NCI-H1694 treated with DMSO at 0.1 percent for 48 hours (cell line): ENCODE measurements around the gene SOX4.

Experiments
- DNase-seq: peaks from one replicate; lab custom pipeline; 2025; lab: John Stamatoyannopoulos, UW

Gene SOX4

GRCh38 chr6:21593927-21594415, 420 bp downstream of the SOX4 start:
- DNase-seq, result peak; percentile 55

- DNase-seq, result no peak
Measured at GRCh38 chr6:21594416-21595281, 1.1 kb downstream of the SOX4 start.

- no peak for DNase-seq
Measured at GRCh38 chr6:21595285-21596144, 2.0 kb downstream of the SOX4 start.

- DNase-seq, result peak; percentile 59
Measured at GRCh38 chr6:21596145-21596948, 2.8 kb downstream of the SOX4 start.

- DNase-seq, result peak; percentile 65
Measured at GRCh38 chr6:21596949-21597682, 3.6 kb downstream of the SOX4 start.

GRCh38 chr6:21597801-21598673, 4.5 kb downstream of the SOX4 start:
- DNase-seq, result no peak

GRCh38 chr6:21598674-21599023, 5.1 kb downstream of the SOX4 start:
- DNase-seq, result no peak

- DNase-seq, result no peak
Measured at GRCh38 chr6:21599051-21599696, 5.6 kb downstream of the SOX4 start.

- no peak for DNase-seq
Measured at GRCh38 chr6:21601339-21601923, 7.9 kb downstream of the SOX4 start.

- DNase-seq, result no peak
Measured at GRCh38 chr6:21601932-21602390, 8.4 kb downstream of the SOX4 start.

- no peak for DNase-seq
Measured at GRCh38 chr6:21603082-21603952, 9.8 kb downstream of the SOX4 start.

- no peak for DNase-seq
Measured at GRCh38 chr6:21604081-21604480, 10.5 kb downstream of the SOX4 start.

- no peak for DNase-seq
Measured at GRCh38 chr6:21605166-21605565, 11.6 kb downstream of the SOX4 start.

- no peak for DNase-seq
Measured at GRCh38 chr6:21608601-21609000, 15.1 kb downstream of the SOX4 start.

GRCh38 chr6:21609881-21610329, 16.4 kb downstream of the SOX4 start:
- DNase-seq, result no peak

GRCh38 chr6:21610341-21610740, 16.8 kb downstream of the SOX4 start:
- no peak for DNase-seq

GRCh38 chr6:21611485-21611884, 17.9 kb downstream of the SOX4 start:
- DNase-seq, result no peak

- peak; percentile 42 for DNase-seq
Measured at GRCh38 chr6:21612067-21612745, 18.7 kb downstream of the SOX4 start.
